SU-DHL-6 (cell line): ENCODE measurements around the gene SH3BP2.

Experiments used
- H2AFZ ChIP-seq: fragments of 200-600 bp; sonication (generic); 2 replicates; pipeline ENCODE4 v1.6.1; 2014; ENCODE audit warnings: low read depth, mild to moderate bottlenecking, moderate library complexity, mixed read lengths, antibody characterized with exemption, low read length; ENCODE audit not compliant: severe bottlenecking
- H3F3A ChIP-seq: fragments of 200-600 bp; shearing (Covaris generic); 2 replicates; pipeline ENCODE4 v1.6.0; 2016; ENCODE audit warnings: antibody characterized with exemption, mild to moderate bottlenecking; ENCODE audit not compliant: insufficient read depth
- H3K27ac ChIP-seq: fragments of 200-600 bp; sonication (generic); 2 replicates; pipeline ENCODE4 v1.5.1; 2016; ENCODE audit warnings: low read depth, mild to moderate bottlenecking, low read length, moderate library complexity, mixed read lengths
- H3K27me3 ChIP-seq: fragments of 200-600 bp; sonication (generic), shearing (Covaris generic); 2 replicates; pipeline ENCODE4 v1.6.0; 2014; ENCODE audit warnings: mild to moderate bottlenecking, low read length
- H3K36me3 ChIP-seq: fragments of 200-600 bp; sonication (generic); 2 replicates; pipeline ENCODE4 v1.6.1; 2014; ENCODE audit warnings: mild to moderate bottlenecking, low read length, mixed read lengths
- H3K4me2 ChIP-seq: fragments of 300-600, 200-600 bp; shearing (Covaris generic), sonication (generic); 2 replicates; pipeline ENCODE4 v1.6.0; 2014; ENCODE audit warnings: low read length, low read depth, mild to moderate bottlenecking; ENCODE audit not compliant: poor library complexity, severe bottlenecking
- H3K4me3 ChIP-seq: fragments of 200-600 bp; sonication (generic); 2 replicates; pipeline ENCODE4 v1.5.1; 2014; ENCODE audit warnings: antibody characterized with exemption, low read length, mild to moderate bottlenecking, mixed read lengths; ENCODE audit not compliant: insufficient read depth, poor library complexity, severe bottlenecking
- H3K79me2 ChIP-seq: fragments of 200-600 bp; sonication (generic); 2 replicates; pipeline ENCODE4 v1.6.1; 2014; ENCODE audit warnings: mild to moderate bottlenecking, low read length, moderate library complexity; ENCODE audit not compliant: insufficient read depth
- H3K9ac ChIP-seq: fragments of 200-600 bp; sonication (generic); 2 replicates; pipeline ENCODE4 v1.7.0; 2014; ENCODE audit warnings: mild to moderate bottlenecking, low read length
- H3K9me2 ChIP-seq: fragments of 200-600 bp; sonication (generic); replicated peaks from 2 replicates; pipeline ENCODE4 v1.6.1; 2014; ENCODE audit warnings: low read length; ENCODE audit not compliant: insufficient read depth
- H3K9me3 ChIP-seq: fragments of 200-600 bp; sonication (generic); 2 replicates; pipeline ENCODE4 v1.6.1; 2014; ENCODE audit warnings: low read length, mixed read lengths; ENCODE audit not compliant: insufficient read depth
- H4K20me1 ChIP-seq: fragments of 200-600 bp; sonication (generic); 2 replicates; pipeline ENCODE4 v1.6.1; 2014; ENCODE audit warnings: low read depth, mild to moderate bottlenecking, antibody characterized with exemption, low read length, moderate library complexity, mixed read lengths
- CTCF ChIP-seq: fragments of 200-600 bp; sonication (generic); IDR thresholded peaks from one replicate; pipeline ENCODE4 v1.5.1; 2017; ENCODE audit warnings: antibody characterized with exemption, mild to moderate bottlenecking, low read length, moderate library complexity; ENCODE audit not compliant: insufficient read depth, poor library complexity, severe bottlenecking
- EZH2phosphoT487 ChIP-seq: fragments of 200-600 bp; sonication (generic), shearing (Covaris generic); conservative IDR thresholded peaks from 2 replicates; pipeline ENCODE4 v1.6.1; 2018; ENCODE audit warnings: mild to moderate bottlenecking, antibody characterized with exemption, low read length, moderate library complexity, mixed read lengths

The SH3BP2 gene

DNA sequence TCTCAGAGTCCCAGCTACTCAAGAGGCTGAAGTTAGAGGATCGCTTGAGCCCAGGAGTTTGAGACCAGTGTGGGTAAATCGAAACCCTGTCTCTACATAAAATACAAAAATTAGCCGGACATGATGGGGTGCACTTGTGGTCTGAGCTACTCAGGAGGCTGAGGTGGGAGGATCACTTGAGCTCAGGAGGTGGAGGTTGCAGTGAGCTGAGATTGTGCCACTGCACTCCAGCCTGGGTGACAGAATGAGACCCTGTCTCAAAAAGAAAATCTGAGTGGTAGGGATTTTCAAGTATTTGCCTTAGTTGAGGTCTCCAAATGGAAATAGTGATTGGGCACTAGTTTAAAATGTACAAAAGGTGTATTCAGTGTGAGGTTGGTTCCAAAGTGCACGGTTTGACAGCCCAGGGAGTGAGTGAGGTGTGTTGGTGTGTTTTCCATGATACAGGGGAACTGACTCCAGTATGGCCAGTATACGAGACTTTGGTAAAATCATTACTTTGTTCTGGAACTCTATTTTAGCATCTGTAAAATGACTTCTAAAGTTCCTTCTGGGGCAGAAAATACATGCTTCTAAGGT lies 64.6 kb downstream of the SH3BP2 start:
- H3K4me3 ChIP-seq, result no peak overlapping the region
- H3K4me2 ChIP-seq, result no peak overlapping the region
- H3K9me2 ChIP-seq, result no peaks in the 10 kb centered on the region
- H3K27me3 ChIP-seq, result no peaks in the 10 kb centered on the region
- no peak overlapping the region for H3K9ac ChIP-seq
- peaks cover 5% of the 10 kb centered on the region; the same call in 1 of the 2 replicates for H3F3A ChIP-seq
- no peaks in the 10 kb centered on the region for H3K79me2 ChIP-seq
- H2AFZ ChIP-seq, result no peak overlapping the region
- TF ChIP-seq CTCF, result no peak
- no peak for TF ChIP-seq EZH2phosphoT487
- H3K27ac ChIP-seq, result no peak overlapping the region
- H3K36me3 ChIP-seq, result no peaks in the 10 kb centered on the region
- no peaks in the 10 kb centered on the region for H3K9me3 ChIP-seq
- peaks cover 34% of the 10 kb centered on the region for H4K20me1 ChIP-seq

GRCh38 chr4:2858451-2859217 lies 65.7 kb downstream of the SH3BP2 start:
- TF ChIP-seq EZH2phosphoT487 (no peak), CTCF (no peak)

GRCh38 chr4:2859514-2859913 lies 66.6 kb downstream of the SH3BP2 start:
- H3K27me3 ChIP-seq, result no peaks in the 10 kb centered on the region
- H3K9me3 ChIP-seq, result no peaks in the 10 kb centered on the region
- H3K4me3 ChIP-seq, result no peak overlapping the region
- no peak overlapping the region for H3K9ac ChIP-seq
- no peaks in the 10 kb centered on the region for H3F3A ChIP-seq
- no peak overlapping the region for H3K27ac ChIP-seq
- no peak for TF ChIP-seq EZH2phosphoT487
- TF ChIP-seq CTCF, result no peak
- no peaks in the 10 kb centered on the region for H3K79me2 ChIP-seq
- peaks cover 33% of the 10 kb centered on the region for H4K20me1 ChIP-seq
- no peaks in the 10 kb centered on the region for H3K9me2 ChIP-seq
- H3K4me2 ChIP-seq, result no peak overlapping the region
- no peaks in the 10 kb centered on the region for H3K36me3 ChIP-seq
- no peak overlapping the region for H2AFZ ChIP-seq

More at GRCh38 chr4:2858451-2859217, 65.7 kb downstream of the SH3BP2 start:
- Histone ChIP-seq H3F3A (no peaks in the 10 kb centered on the region), H3K36me3 (no peaks in the 10 kb centered on the region), H3K4me2 (no peak overlapping the region), H3K9ac (no peak overlapping the region), H3K27ac (no peak overlapping the region), H3K79me2 (no peaks in the 10 kb centered on the region), H3K9me3 (no peaks in the 10 kb centered on the region), H3K9me2 (no peaks in the 10 kb centered on the region), H2AFZ (no peak overlapping the region), H3K4me3 (no peak overlapping the region), H3K27me3 (no peaks in the 10 kb centered on the region), H4K20me1 (peaks cover 32% of the 10 kb centered on the region)
